AG10803 (cell line): ENCODE results near the gene IPCEF1.

Experiments used
- DNase-seq: peaks from one replicate; pipeline ENCODE4 v3.0.0; 2010; ENCODE audit warnings: low read depth
- H3K4me3 ChIP-seq: 2 replicates; pipeline ENCODE4 v1.5.1; 2011; ENCODE audit warnings: mild to moderate bottlenecking, low read length, control low read depth
- CTCF ChIP-seq: conservative IDR thresholded peaks from 2 replicates; pipeline ENCODE4 v1.5.1; 2011; ENCODE audit warnings: mild to moderate bottlenecking, low read length, control low read depth, inconsistent platforms

Gene IPCEF1

GRCh38 chr6:154232013-154232910, 124.3 kb downstream of the IPCEF1 start:
- H3K4me3 ChIP-seq: no peak overlapping the region
- TF ChIP-seq CTCF: no peak
- DNase-seq: no peak

GRCh38 chr6:154230910-154231595, 125.5 kb downstream of the IPCEF1 start:
- no peak for TF ChIP-seq CTCF
- DNase-seq: no peak
- H3K4me3 ChIP-seq: no peak overlapping the region

- no peak overlapping the region for H3K4me3 ChIP-seq
- no peak for DNase-seq
- no peak for TF ChIP-seq CTCF
Observed at GRCh38 chr6:154230393-154230792, 126.2 kb downstream of the IPCEF1 start.

- no peak for DNase-seq
- TF ChIP-seq CTCF: no peak
- no peak overlapping the region for H3K4me3 ChIP-seq
Observed at GRCh38 chr6:154229786-154230185, 126.8 kb downstream of the IPCEF1 start.

- no peak for TF ChIP-seq CTCF
- DNase-seq: no peak
Observed at GRCh38 chr6:154228521-154228905, 128.1 kb downstream of the IPCEF1 start.

GRCh38 chr6:154227862-154228520, 128.6 kb downstream of the IPCEF1 start:
- TF ChIP-seq CTCF: no peak
- DNase-seq: no peak
- no peak overlapping the region for H3K4me3 ChIP-seq

More at GRCh38 chr6:154228521-154228905, 128.1 kb downstream of the IPCEF1 start:
- H3K4me3 ChIP-seq: no peak overlapping the region
